Measurements from ENCODE around the gene HSBP1L1. TPM values are rescaled to one million over a fixed set of nuclear protein-coding genes. Genes with fewer than 3 reads are reported as not detected.

The HSBP1L1 gene
- total RNA-seq, 1 donor from 2014 or later: 6.1 TPM

DNA sequence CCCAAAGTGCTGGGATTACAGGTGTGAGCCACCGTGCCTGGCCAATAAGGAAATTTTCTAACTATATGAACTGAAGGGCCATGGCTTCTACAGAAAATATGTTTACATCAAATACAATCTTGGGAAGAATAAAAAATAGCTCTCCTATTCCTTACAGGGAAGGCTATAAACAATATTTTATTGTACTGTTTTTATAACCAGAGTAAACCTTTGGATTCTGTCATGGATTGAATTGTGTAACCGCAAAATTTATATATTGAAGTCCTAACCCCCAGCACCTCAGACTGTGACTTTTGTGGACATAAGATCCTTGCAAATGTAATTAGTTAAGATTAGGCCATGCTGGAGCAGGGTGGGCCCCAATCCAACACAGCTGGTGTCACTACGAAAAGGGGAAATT is 8.3 kb downstream of the HSBP1L1 start:
- Histone ChIP-seq H3K79me2 (ENCODE audit: insufficient read depth, low read length) (peaks cover 52% of the 10 kb centered on the region), H3K4me3 (ENCODE audit: insufficient read depth, low read depth, low read length) (no peak overlapping the region), H2AFZ (ENCODE audit: low read depth, low read length) (no peak overlapping the region), H3K36me3 (ENCODE audit: insufficient read depth, low read length) (peaks cover 19% of the 10 kb centered on the region), H4K20me1 (ENCODE audit: insufficient read depth, low read length) (peaks cover 80% of the 10 kb centered on the region), H3K4me1 (ENCODE audit: insufficient read depth, low read length) (no peaks in the 10 kb centered on the region), H3K9ac (ENCODE audit: low read length) (no peak overlapping the region), H3K9me3 (ENCODE audit: insufficient read depth, low read depth, low read length) (no peaks in the 10 kb centered on the region), H3K4me2 (ENCODE audit: low read length) (no peak overlapping the region), H3K27ac (ENCODE audit: low read depth, low read length) (no peak overlapping the region), H3K27me3 (ENCODE audit: insufficient read depth, low read length) (no peaks in the 10 kb centered on the region)
- TF ChIP-seq CTCF (IDR thresholded peaks at IDR 0.05; ENCODE audit: insufficient read depth, low read depth, low read length) (no peak), EZH2 (IDR thresholded peaks at IDR 0.05; ENCODE audit: insufficient read depth, low read length) (no peak)
- no peaks in the 10 kb centered on the region for H3K4me1 Mint-ChIP-seq (ENCODE audit: low read depth, unreplicated experiment)
- DNase-seq (ENCODE audit: low read depth) (no peak), FAIRE-seq (no peak)
- no peak overlapping the region for H3K27ac Mint-ChIP-seq (ENCODE audit: unreplicated experiment)
- no peak overlapping the region for H3K4me3 Mint-ChIP-seq (ENCODE audit: unreplicated experiment)
- no peaks in the 10 kb centered on the region for H3K9me3 Mint-ChIP-seq (ENCODE audit: unreplicated experiment)
- peaks cover 12% of the 10 kb centered on the region for H3K36me3 Mint-ChIP-seq (ENCODE audit: low read depth, unreplicated experiment)
- H3K27me3 Mint-ChIP-seq (ENCODE audit: low read depth, unreplicated experiment): no peaks in the 10 kb centered on the region

- Mint-ChIP-seq H3K4me1 (ENCODE audit: low read depth, unreplicated experiment) (no peaks in the 10 kb centered on the region), H3K27me3 (ENCODE audit: low read depth, unreplicated experiment) (no peaks in the 10 kb centered on the region), H3K36me3 (ENCODE audit: low read depth, unreplicated experiment) (peaks cover 16% of the 10 kb centered on the region), H3K9me3 (ENCODE audit: unreplicated experiment) (no peaks in the 10 kb centered on the region), H3K4me3 (ENCODE audit: unreplicated experiment) (no peak overlapping the region), H3K27ac (ENCODE audit: unreplicated experiment) (no peak overlapping the region)
- Histone ChIP-seq H3K9me3 (ENCODE audit: insufficient read depth, low read depth, low read length) (no peaks in the 10 kb centered on the region), H3K4me3 (ENCODE audit: insufficient read depth, low read depth, low read length) (no peak overlapping the region), H3K9ac (ENCODE audit: low read length) (no peak overlapping the region), H3K36me3 (ENCODE audit: insufficient read depth, low read length) (peaks cover 19% of the 10 kb centered on the region), H3K27ac (ENCODE audit: low read depth, low read length) (no peak overlapping the region), H2AFZ (ENCODE audit: low read depth, low read length) (no peak overlapping the region), H3K27me3 (ENCODE audit: insufficient read depth, low read length) (no peaks in the 10 kb centered on the region), H3K4me1 (ENCODE audit: insufficient read depth, low read length) (no peaks in the 10 kb centered on the region), H3K79me2 (ENCODE audit: insufficient read depth, low read length) (peaks cover 60% of the 10 kb centered on the region), H4K20me1 (ENCODE audit: insufficient read depth, low read length) (peaks cover 83% of the 10 kb centered on the region), H3K4me2 (ENCODE audit: low read length) (no peak overlapping the region)
- FAIRE-seq (no peak), DNase-seq (ENCODE audit: low read depth) (no peak)
- no peak for TF ChIP-seq EZH2 (IDR thresholded peaks at IDR 0.05; ENCODE audit: insufficient read depth, low read length)
- TF ChIP-seq CTCF (IDR thresholded peaks at IDR 0.05; ENCODE audit: insufficient read depth, low read depth, low read length): no peak
These were observed 9.1 kb downstream of the HSBP1L1 start for GRCh38 chr18:79973517-79973916.

GRCh38 chr18:79974025-79974654 is 9.7 kb downstream of the HSBP1L1 start:
- Mint-ChIP-seq H3K36me3 (ENCODE audit: low read depth, unreplicated experiment) (peaks cover 16% of the 10 kb centered on the region), H3K4me1 (ENCODE audit: low read depth, unreplicated experiment) (no peaks in the 10 kb centered on the region), H3K27me3 (ENCODE audit: low read depth, unreplicated experiment) (no peaks in the 10 kb centered on the region), H3K27ac (ENCODE audit: unreplicated experiment) (no peak overlapping the region), H3K9me3 (ENCODE audit: unreplicated experiment) (no peaks in the 10 kb centered on the region), H3K4me3 (ENCODE audit: unreplicated experiment) (no peak overlapping the region)
- no peak for FAIRE-seq
- no peak for DNase-seq (ENCODE audit: low read depth)
- H3K4me3 ChIP-seq (ENCODE audit: insufficient read depth, low read depth, low read length): no peak overlapping the region
- no peaks in the 10 kb centered on the region for H3K4me1 ChIP-seq (ENCODE audit: insufficient read depth, low read length)
- H3K27me3 ChIP-seq (ENCODE audit: insufficient read depth, low read length): no peaks in the 10 kb centered on the region
- TF ChIP-seq CTCF (IDR thresholded peaks at IDR 0.05; ENCODE audit: insufficient read depth, low read depth, low read length) (no peak), EZH2 (IDR thresholded peaks at IDR 0.05; ENCODE audit: insufficient read depth, low read length) (no peak)
- no peak overlapping the region for H3K27ac ChIP-seq (ENCODE audit: low read depth, low read length)
- H3K9me3 ChIP-seq (ENCODE audit: insufficient read depth, low read depth, low read length): no peaks in the 10 kb centered on the region
- no peak overlapping the region for H3K9ac ChIP-seq (ENCODE audit: low read length)
- H3K79me2 ChIP-seq (ENCODE audit: insufficient read depth, low read length): peaks cover 66% of the 10 kb centered on the region
- H3K4me2 ChIP-seq (ENCODE audit: low read length): no peak overlapping the region
- peaks cover 19% of the 10 kb centered on the region for H3K36me3 ChIP-seq (ENCODE audit: insufficient read depth, low read length)
- H4K20me1 ChIP-seq (ENCODE audit: insufficient read depth, low read length): peaks cover 90% of the 10 kb centered on the region
- no peak overlapping the region for H2AFZ ChIP-seq (ENCODE audit: low read depth, low read length)
